ENCODE results near the gene MYO10.
"Not testable (repeated sequence)": the region's sequence is repeated elsewhere in the genome, so short reads cannot be mapped to it uniquely, and the experiment has no call there.

The MYO10 gene

DNA sequence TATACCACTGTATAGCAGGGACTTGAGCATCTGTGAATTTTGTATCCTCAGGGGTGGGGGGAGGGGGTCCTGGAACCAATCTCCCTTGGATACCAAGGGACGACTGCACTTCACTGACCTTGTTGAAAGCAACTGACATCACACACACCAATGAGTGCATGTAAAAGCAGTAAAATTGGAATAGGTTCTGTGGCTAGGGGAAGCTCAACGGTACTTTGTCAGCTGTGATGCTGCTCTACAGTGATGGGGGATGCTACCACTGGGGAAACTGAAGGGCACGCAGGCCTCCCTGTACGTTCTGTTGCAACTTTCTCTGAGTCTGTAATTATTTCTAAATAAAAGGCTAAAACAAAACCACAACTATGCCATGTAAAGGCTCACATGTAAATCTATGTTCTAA, 272.2 kb downstream of the MYO10 start:
- Histone ChIP-seq H3K27ac (ENCODE audit: low read depth, low read length) (no peak overlapping the region), H3K4me3 (ENCODE audit: low read length) (no peak overlapping the region), H3K4me1 (ENCODE audit: control insufficient read depth, insufficient read depth, low read length) (no peaks in the 10 kb centered on the region), H3K9ac (ENCODE audit: low read length) (no peak overlapping the region), H3K27me3 (ENCODE audit: control insufficient read depth, insufficient read depth, low read length) (no peaks in the 10 kb centered on the region), H3K36me3 (ENCODE audit: control insufficient read depth, insufficient read depth, low read length) (peaks cover 7% of the 10 kb centered on the region)

DNA sequence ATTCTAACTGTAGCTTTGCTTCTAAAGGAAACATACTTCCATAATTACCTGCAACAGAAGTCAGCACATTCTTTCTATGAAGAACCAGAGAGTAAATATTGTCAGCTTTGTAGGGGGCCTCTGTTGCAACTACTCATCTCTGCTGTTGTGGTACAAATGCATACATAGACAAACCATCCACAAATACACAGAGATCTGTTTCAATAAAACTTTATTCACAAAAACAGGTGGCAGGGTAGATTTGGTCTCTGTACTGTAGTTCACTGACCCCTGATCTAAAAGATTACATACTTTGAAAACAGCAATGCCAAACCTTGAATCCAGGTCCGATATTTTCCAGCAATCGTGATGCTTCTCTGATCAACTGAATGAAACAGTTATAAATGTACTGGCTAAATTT, 274.4 kb downstream of the MYO10 start:
- H3K36me3 ChIP-seq (ENCODE audit: control insufficient read depth, insufficient read depth, low read length) = no peaks in the 10 kb centered on the region
- no peak overlapping the region for H3K27ac ChIP-seq (ENCODE audit: low read depth, low read length)
- H3K4me1 ChIP-seq (ENCODE audit: control insufficient read depth, insufficient read depth, low read length) = no peaks in the 10 kb centered on the region
- no peak overlapping the region for H3K9ac ChIP-seq (ENCODE audit: low read length)
- H3K27me3 ChIP-seq (ENCODE audit: control insufficient read depth, insufficient read depth, low read length) = no peaks in the 10 kb centered on the region
- H3K4me3 ChIP-seq (ENCODE audit: low read length) = no peak overlapping the region

DNA sequence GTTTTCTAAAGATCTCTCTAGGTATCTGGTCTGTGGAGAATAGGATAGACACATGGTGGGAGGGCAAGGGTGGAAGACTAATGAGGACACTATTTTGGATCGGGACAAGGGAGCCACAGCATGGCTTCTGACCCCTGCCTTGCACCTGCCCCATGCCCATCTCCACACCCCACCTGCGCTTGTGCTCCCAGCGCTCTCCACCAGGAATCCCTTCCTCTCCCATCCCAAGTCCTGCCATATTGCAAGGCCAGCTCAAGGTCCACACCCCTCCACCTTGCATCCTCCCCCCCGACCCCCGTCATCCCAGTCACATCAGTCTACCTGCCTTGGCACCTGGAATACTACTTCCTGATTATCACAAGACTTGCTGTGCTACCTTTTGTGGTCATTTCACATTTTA, 275.1 kb downstream of the MYO10 start:
- no peaks in the 10 kb centered on the region for H3K36me3 ChIP-seq (ENCODE audit: control insufficient read depth, insufficient read depth, low read length)

DNA sequence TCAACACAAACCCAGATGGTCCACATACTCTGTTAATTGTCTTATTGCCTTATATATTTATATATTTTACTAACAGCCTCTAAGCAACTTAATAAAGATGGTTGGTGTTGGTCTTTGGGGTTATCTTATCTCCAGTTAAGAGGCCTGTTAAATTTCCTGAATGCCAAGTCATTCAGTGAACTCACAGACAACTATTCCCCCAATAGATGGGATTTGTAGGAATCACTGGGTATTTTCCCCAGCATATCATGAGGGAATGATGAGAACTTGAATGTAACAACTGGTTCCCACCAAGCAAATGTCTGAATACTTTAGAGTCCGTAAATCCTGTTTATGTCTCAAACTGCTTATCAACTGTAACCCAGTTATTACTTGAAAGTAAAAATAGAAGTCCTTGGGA, 276.6 kb downstream of the MYO10 start:
- H3K4me1 ChIP-seq (ENCODE audit: control insufficient read depth, insufficient read depth, low read length) = no peaks in the 10 kb centered on the region

More for the DNA sequence above, 275.1 kb downstream of the MYO10 start:
- Histone ChIP-seq H3K4me1 (ENCODE audit: control insufficient read depth, insufficient read depth, low read length) (no peaks in the 10 kb centered on the region), H3K27me3 (ENCODE audit: control insufficient read depth, insufficient read depth, low read length) (no peaks in the 10 kb centered on the region), H3K9ac (ENCODE audit: low read length) (no peak overlapping the region), H3K27ac (ENCODE audit: low read depth, low read length) (no peak overlapping the region), H3K4me3 (ENCODE audit: low read length) (no peak overlapping the region)

DNA sequence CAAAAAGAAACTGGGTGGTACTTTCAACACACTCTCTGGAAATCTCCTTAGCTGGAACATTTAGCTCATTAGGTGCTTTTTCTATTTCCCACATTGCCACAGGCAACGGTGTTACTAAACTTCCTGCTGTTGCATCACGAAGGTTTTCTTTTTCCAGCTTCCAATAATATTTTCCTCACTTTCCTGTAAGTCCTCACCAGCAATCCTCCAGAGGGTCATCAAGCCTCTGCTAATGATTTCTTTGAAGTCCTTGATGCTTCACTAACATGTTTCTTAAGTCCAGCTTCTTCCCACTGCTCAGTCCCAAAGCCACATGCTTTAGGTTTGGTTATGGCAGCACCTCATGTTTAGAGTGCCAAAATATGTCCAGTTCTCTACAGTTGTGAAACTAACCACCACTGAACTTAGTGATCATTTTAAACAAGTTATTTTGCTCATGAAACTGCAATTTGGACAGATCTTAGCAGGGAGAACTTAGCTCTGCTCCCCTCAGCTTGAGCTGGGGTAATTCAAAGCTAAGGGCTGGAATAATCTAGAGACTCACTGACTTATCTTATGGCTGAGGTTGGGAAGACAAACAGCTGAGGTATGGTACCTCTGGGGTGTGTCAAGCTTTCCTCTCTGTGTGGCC, 279.4 kb downstream of the MYO10 start:
- Histone ChIP-seq H3K4me3 (ENCODE audit: low read length) (no peak overlapping the region), H3K27ac (ENCODE audit: low read depth, low read length) (no peak overlapping the region), H3K4me1 (ENCODE audit: control insufficient read depth, insufficient read depth, low read length) (no peaks in the 10 kb centered on the region), H3K9ac (ENCODE audit: low read length) (no peak overlapping the region), H3K27me3 (ENCODE audit: control insufficient read depth, insufficient read depth, low read length) (no peaks in the 10 kb centered on the region), H3K36me3 (ENCODE audit: control insufficient read depth, insufficient read depth, low read length) (no peaks in the 10 kb centered on the region)

More for the DNA sequence above, 276.6 kb downstream of the MYO10 start:
- H3K36me3 ChIP-seq (ENCODE audit: control insufficient read depth, insufficient read depth, low read length) = no peaks in the 10 kb centered on the region
- H3K4me3 ChIP-seq (ENCODE audit: low read length) = no peak overlapping the region
- H3K9ac ChIP-seq (ENCODE audit: low read length) = no peak overlapping the region
- no peaks in the 10 kb centered on the region for H3K27me3 ChIP-seq (ENCODE audit: control insufficient read depth, insufficient read depth, low read length)
- H3K27ac ChIP-seq (ENCODE audit: low read depth, low read length) = no peak overlapping the region

DNA sequence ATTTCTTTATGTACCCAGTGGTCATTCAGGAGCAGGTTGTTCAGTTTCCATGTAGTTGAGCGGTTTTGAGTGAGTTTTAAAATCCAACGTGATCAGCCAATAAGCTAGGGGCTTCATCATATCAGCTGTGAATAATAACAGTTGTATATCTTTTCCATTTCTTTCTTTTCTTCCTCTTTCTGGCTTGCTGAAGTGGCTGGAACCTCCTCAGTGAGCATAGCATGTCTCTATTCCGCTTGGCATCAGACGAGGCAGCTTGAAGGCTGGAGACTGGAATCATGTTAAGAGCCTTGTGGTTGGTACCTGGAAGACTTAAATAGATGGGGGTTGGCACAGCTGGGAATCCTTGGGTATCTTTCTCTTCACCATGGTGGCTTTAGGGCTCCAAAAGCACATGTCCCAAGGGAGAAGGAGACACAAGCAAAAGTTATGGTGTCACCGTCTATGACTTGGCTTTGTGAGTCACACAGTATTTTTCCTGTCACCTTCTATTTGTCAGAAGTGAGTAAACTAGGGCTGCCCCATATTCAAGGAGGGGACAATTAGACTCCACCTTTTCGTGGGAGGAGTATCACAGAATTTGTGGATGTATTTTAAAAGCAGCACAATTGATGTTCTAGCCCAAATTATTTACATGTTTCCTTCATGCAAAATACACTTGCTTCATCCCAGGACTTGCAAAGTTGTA, 281.3 kb downstream of the MYO10 start:
- Histone ChIP-seq H3K4me3 (ENCODE audit: low read length) (no peak overlapping the region), H3K4me1 (ENCODE audit: control insufficient read depth, insufficient read depth, low read length) (no peaks in the 10 kb centered on the region), H3K9ac (ENCODE audit: low read length) (no peak overlapping the region), H3K27ac (ENCODE audit: low read depth, low read length) (no peak overlapping the region), H3K36me3 (ENCODE audit: control insufficient read depth, insufficient read depth, low read length) (no peaks in the 10 kb centered on the region), H3K27me3 (ENCODE audit: control insufficient read depth, insufficient read depth, low read length) (no peaks in the 10 kb centered on the region)

DNA sequence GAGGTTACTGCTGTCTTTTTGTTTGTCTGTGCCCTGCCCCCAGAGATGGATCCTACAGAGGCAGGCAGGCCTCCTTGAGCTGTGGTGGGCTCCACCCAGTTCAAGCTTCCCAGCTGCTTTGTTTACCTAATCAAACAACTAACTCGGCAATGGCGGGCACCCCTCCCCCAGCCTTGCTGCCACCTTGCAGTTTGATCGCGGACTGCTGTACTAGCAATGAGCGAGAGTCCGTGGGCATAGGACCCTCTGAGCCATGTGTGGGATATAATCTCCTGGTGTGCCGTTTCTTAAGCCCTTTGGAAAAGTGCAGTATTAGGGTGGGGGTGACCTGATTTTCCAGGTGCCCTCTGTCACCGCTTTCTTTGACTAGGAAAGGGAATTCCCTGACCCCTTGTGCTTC, 287.3 kb downstream of the MYO10 start:
- H3K4me1 ChIP-seq (ENCODE audit: control insufficient read depth, insufficient read depth, low read length); H3K4me3 ChIP-seq (ENCODE audit: low read length); H3K36me3 ChIP-seq (ENCODE audit: control insufficient read depth, insufficient read depth, low read length); H3K27me3 ChIP-seq (ENCODE audit: control insufficient read depth, insufficient read depth, low read length); H3K27ac ChIP-seq (ENCODE audit: low read depth, low read length); H3K9ac ChIP-seq (ENCODE audit: low read length): not testable (repeated sequence)

DNA sequence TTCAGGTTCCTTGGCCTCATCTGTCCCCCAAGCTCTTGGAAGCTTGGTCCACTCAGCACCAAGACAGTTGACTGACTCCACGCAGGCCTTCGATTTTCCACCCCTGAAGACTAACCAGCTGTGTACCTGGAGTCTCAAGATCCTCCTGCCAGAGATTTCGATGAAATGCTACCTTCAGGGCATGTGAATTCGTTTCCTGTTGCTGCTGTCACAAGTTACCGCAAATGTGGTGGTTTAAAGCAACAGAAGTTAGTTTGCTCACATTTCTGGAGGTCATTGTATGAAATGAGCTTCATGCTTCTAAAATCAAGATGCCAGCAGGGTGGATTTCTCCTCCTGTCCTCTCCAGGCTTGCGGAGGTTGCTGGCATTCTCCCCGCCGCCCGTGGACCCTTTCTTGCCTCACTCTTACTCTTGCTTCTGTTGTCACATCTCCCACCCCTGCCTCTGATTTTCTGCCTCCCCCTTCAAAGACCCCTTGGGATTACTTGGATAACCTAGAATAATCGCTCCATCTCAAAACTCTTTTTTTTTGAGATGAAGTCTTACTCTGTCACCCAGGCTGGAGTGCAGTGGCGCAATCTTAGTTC, 291.7 kb downstream of the MYO10 start:
- Histone ChIP-seq H3K27me3 (ENCODE audit: control insufficient read depth, insufficient read depth, low read length) (no peaks in the 10 kb centered on the region), H3K4me3 (ENCODE audit: low read length) (no peak overlapping the region), H3K27ac (ENCODE audit: low read depth, low read length) (no peak overlapping the region), H3K36me3 (ENCODE audit: control insufficient read depth, insufficient read depth, low read length) (no peaks in the 10 kb centered on the region), H3K9ac (ENCODE audit: low read length) (no peak overlapping the region), H3K4me1 (ENCODE audit: control insufficient read depth, insufficient read depth, low read length) (no peaks in the 10 kb centered on the region)

DNA sequence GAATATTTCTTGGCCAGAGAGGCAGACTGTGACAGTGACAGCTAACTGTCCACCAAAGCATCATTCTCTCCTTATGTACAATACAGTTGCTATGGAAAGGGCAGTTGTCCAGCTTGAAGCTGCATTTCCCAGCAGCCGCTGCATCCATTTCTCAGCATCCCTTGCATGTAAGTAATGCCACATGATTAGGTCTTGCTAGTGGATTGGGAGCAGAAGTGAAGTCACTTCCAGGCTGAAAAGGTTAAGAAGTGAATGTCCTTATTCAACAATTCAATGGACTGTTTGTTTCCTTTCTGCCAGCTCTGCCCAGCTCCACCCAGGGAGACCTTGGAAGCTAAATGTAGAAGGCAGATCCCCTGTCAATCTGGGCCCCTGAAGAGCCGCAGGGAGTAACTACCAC, 293.2 kb downstream of the MYO10 start:
- Histone ChIP-seq H3K4me3 (ENCODE audit: low read length) (no peak overlapping the region), H3K9ac (ENCODE audit: low read length) (no peak overlapping the region), H3K27ac (ENCODE audit: low read depth, low read length) (no peak overlapping the region)

DNA sequence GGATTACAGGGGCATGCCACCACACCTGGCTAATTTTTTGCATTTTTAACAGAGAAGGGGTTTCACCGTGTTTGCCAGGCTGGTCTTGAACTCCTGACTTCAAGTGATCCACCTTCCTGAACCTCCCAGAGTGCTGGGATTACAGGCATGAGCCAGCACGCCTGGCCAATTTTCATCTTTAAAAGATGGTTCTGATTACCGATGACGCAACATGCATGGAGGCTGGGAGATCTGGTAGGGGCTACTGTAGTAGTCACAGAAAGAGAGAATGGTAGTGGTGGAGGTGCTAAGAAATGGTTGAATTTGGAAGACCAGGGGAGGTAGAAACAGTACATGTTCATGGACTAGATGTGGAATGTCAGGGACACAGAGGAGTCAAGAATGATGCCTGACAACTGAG, 296.9 kb downstream of the MYO10 start:
- Histone ChIP-seq H3K4me1 (ENCODE audit: control insufficient read depth, insufficient read depth, low read length) (no peaks in the 10 kb centered on the region), H3K27me3 (ENCODE audit: control insufficient read depth, insufficient read depth, low read length) (no peaks in the 10 kb centered on the region), H3K27ac (ENCODE audit: low read depth, low read length) (no peak overlapping the region), H3K36me3 (ENCODE audit: control insufficient read depth, insufficient read depth, low read length) (no peaks in the 10 kb centered on the region), H3K4me3 (ENCODE audit: low read length) (no peak overlapping the region), H3K9ac (ENCODE audit: low read length) (no peak overlapping the region)

More for the DNA sequence above, 293.2 kb downstream of the MYO10 start:
- Histone ChIP-seq H3K4me1 (ENCODE audit: control insufficient read depth, insufficient read depth, low read length) (no peaks in the 10 kb centered on the region), H3K27me3 (ENCODE audit: control insufficient read depth, insufficient read depth, low read length) (no peaks in the 10 kb centered on the region), H3K36me3 (ENCODE audit: control insufficient read depth, insufficient read depth, low read length) (no peaks in the 10 kb centered on the region)

DNA sequence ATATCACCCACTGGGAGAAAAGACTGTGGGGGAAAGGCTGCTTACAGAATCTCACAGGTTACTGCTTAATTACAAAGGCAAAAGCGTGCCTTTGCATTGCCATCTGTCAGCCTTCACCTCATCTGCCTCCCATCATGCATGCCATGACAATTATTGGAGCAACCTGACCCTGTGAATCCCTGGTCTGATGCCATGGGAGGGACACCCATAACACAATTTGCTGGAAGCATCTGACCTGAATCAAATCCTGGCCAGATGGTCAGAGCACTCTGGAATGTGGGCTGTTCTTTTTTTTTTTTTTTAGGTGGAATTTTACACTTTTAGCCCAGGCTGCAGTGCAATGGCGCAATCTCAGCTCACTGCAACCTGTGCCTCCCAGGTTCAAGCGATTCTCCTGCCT, 307.7 kb downstream of the MYO10 start:
- Histone ChIP-seq H3K4me1 (ENCODE audit: control insufficient read depth, insufficient read depth, low read length) (no peaks in the 10 kb centered on the region), H3K9ac (ENCODE audit: low read length) (no peak overlapping the region), H3K27ac (ENCODE audit: low read depth, low read length) (no peak overlapping the region), H3K36me3 (ENCODE audit: control insufficient read depth, insufficient read depth, low read length) (no peaks in the 10 kb centered on the region), H3K27me3 (ENCODE audit: control insufficient read depth, insufficient read depth, low read length) (no peaks in the 10 kb centered on the region), H3K4me3 (ENCODE audit: low read length) (no peak overlapping the region)

DNA sequence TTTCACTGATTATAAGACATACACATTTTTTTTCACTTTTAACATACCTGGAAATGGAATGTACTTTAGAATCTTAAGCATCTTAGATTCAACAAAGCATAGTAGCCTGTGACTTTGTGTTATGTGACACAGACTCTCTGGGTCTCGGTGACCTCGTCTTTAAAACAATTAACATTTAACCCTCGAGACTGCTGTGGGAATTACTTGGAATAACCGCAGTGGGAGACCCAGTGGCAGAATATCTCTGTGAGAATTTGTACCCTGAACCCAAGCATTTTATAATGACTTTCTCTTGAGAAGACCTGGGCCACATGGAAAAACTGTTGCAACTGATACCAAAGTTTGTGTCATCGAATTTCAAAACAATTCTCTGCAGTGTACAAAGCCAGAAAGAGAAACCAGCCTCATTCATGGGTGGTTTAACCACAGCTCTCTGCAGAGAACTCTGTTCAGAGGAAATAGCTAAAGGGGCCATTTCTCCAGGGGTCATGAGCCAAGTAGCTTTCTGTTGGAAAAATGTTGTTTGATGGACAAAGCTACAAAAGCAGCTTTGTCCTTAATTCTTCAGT, 309.3 kb downstream of the MYO10 start:
- H3K9ac ChIP-seq (ENCODE audit: low read length) = no peak overlapping the region
- H3K4me3 ChIP-seq (ENCODE audit: low read length) = no peak overlapping the region
- no peaks in the 10 kb centered on the region for H3K36me3 ChIP-seq (ENCODE audit: control insufficient read depth, insufficient read depth, low read length)
- H3K27me3 ChIP-seq (ENCODE audit: control insufficient read depth, insufficient read depth, low read length) = no peaks in the 10 kb centered on the region
- H3K4me1 ChIP-seq (ENCODE audit: control insufficient read depth, insufficient read depth, low read length) = no peaks in the 10 kb centered on the region
- no peak overlapping the region for H3K27ac ChIP-seq (ENCODE audit: low read depth, low read length)

Measured in rectal smooth muscle tissue (tissue), 1 donor.